COLO668 (cell line): ENCODE measurements around the gene BORCS5.
A peak's percentile ranks its signal among the peaks of the same experiment; 100 is the strongest.

ENCODE experiments used
- DNase-seq: peaks from one replicate; lab custom pipeline; 2025; ENCODE audit not compliant: unreplicated experiment; lab: John Stamatoyannopoulos, UW

Gene BORCS5

DNA sequence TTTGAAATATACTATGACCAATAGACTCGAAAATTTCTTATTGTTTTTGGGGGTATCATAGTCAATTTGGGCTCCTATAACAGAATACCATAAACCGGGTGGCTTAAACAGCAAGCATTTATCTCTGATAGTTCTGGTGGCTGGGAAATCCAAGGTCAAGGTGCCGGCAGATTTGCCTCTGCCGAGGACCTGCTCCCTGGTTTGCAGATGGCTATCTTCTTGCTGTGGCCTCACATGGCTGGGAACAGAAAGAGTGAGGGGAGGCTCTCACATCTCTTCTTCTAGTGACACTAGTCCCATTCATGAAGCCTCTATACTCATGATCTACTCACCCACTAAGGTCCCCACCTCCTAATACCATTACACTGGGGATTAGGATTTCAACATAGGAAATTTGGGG is 70.7 kb downstream of the BORCS5 start:
- no peak for DNase-seq

DNA sequence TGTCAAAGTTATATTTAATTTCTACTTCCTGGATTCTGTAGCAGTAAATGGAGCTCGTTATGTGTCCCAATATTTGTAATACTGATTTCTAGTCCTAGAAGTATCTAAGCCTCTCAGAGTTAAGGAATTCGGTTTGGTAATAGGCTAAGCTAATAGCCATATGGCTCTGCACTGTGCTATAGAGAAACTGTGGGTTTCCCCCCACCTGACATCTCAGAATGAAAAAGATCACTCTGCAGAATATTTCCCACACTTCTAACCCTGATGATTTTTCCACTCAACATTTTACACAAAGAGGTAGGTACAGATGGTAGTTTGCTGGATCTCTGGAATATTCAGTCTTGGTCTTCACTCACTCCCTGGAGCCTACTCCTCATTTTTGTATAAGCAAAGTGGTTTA is 71.2 kb downstream of the BORCS5 start:
- no peak for DNase-seq

DNA sequence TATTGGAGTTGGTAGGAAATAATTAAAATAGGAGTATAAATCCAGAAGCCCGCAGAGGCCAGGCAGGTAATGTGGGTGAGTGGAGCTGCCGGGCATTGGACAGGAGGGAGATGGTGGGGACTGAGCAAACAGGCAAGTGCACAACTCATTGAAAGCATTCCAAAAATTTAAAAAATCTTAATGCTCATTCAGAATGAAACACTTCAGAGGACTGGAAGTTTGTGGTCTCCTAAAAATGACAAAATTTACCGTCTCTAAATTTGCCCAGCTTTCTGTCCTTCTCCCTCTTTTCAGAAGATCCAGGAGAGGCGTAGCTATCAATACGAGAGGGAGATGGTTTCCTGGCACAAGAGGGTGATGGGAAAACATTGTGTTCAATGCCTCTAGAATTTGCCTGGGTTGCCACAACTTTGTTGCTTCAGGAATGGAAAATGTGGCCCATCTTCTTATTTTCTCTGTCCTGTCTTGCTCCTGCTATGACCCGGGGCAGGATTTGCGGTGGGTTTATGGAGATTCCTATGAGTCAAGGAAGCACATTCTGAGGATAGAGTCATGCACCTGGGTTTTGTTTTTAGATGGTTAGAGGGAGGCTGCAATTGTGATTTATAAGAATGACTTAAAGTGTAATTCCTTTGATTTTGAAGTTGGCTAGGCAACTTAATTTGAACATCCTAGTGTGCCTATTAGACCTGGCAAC is 72.2 kb downstream of the BORCS5 start:
- DNase-seq = no peak

DNA sequence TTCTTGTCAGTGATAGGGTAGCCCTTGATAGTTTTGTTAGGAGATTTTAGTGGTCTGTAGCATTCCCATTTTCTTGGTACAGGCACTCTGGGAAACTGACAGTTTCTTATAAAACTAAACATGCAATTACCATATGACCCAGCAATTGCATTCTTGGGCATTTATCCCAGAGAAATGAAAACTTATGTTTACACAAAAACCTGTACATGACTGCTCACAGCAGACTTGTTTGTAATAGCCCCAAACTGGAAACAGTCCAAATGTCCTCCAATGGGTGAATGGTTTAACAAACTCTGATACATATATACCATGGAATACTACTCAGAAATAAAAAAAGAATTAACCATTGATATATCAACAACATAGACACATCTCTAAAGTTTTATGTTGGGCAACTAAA is 75.5 kb downstream of the BORCS5 start:
- DNase-seq = no peak

DNA sequence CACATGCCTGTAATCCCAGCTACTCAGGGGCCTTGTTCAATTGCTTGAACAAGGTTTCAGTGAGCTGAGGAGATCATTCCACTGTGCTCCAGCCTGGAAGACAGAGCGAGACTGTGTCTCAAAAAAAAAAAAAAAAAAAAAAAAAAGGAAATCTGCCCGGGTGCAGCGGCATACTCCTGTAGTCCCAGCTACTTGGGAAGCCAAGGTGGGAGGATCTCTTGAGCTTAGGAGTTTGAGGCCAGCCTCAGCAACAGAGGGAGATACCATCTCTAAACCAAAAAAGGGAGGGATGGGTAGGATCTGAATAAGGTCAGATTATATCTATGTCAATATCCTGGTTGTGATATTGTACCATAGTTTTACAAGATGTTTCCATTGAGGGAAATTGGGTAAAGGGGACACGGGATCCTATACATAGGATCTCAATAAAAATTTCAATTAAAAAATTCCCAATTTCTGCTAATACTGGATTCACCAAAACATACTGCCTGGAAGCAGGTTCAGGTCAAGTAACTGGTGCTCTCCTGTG is 76.4 kb downstream of the BORCS5 start:
- DNase-seq = no peak

GRCh38 chr12:12436831-12437345 is 80.0 kb downstream of the BORCS5 start:
- no peak for DNase-seq

- no peak for DNase-seq
Measured at GRCh38 chr12:12439636-12440035, 82.8 kb downstream of the BORCS5 start.

DNA sequence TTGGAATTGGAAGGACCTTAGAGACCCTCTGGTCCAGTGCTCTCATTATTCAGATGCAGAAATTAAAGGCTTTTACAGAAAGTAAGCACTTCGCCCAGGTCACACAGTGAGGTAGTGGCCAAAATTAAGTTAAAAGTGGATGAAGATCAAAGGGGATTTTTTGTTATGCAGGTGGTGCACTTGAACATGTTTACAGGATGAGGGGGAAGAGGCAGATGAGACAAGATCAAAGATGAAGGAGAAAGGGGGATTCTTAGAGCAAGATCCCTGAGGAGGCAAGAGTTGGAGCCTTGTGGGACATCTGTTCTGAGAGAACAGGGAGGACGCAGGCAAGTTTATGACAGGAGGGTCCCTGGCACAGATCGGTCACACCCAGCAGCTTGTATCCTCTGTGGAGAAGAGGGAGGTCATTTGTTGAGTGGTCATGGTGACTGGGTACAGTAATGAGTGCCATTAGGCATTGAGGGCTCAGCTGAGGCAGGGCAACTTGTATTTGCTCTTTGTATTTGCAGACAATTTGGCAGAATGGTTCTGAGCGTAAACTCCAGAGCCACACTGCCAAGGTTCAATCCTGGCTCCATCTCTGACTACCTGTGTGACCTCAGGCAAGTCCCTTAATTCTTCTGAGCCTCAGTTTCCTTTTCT is 84.0 kb downstream of the BORCS5 start:
- DNase-seq = peak; percentile 26

GRCh38 chr12:12441429-12441807 is 84.5 kb downstream of the BORCS5 start:
- DNase-seq = no peak

GRCh38 chr12:12441843-12442461 is 85.1 kb downstream of the BORCS5 start:
- no peak for DNase-seq

DNA sequence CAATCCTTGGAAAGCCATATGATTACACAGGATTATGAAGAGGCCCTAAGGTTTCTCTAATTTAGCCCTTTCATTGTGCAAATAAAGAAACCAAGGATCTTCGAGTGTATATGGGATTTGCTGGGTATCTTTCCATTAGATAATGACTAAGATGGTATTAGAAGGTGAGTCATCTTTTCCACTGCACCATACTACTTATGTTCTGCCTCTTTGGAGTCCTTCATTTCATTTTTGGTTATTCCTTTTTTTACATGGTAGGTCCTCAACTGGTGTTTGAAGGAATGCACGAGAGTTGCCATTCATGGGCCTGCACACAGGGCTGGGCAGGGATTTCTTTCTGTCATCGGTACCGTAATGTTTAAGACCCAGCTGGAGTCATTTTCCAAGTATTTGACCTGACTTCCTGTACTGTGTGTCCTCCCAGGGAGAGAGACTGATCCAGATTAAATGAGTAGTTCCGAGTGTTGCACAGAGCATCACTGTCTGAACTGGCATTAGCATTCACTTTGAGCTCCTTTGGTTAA is 85.7 kb downstream of the BORCS5 start:
- no peak for DNase-seq

DNA sequence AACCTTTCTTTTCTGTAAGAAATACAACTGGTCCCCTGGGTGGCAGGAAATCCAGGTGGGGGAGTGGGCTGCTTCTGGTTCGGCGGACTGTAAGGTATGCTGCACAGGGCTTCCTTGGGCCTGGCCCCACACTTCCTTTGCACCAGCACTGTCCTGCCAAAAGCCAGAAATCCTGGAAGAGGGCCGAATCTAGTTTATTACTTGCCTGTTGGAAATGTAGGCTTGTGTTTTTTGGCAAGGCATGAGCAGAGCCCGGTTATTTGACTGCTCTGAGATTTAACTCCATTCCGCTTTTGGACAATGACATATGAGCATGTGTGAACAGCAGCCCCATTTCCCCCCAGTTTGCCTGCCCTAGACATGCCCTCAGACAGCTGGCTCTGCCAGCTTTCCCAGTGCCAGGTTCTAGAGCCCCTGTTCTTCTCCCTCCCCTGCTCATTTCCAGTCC is 86.6 kb downstream of the BORCS5 start:
- DNase-seq = no peak

- no peak for DNase-seq
Measured at GRCh38 chr12:12445165-12445881, 88.4 kb downstream of the BORCS5 start.

DNA sequence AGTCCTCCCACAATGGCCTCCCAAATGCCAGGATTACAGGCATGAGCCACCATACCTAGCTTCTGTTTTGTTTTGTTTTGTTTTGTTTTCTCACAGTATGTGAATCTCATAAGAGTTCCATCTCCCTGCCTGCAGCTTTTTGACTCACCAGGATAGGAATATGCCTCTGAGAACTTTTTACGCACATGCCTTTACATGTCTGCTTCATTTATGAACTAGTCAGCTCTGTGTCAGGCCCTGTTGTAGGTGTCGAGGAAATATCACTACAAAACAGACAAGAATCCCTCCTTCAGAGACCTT is 89.0 kb downstream of the BORCS5 start:
- DNase-seq = no peak

DNA sequence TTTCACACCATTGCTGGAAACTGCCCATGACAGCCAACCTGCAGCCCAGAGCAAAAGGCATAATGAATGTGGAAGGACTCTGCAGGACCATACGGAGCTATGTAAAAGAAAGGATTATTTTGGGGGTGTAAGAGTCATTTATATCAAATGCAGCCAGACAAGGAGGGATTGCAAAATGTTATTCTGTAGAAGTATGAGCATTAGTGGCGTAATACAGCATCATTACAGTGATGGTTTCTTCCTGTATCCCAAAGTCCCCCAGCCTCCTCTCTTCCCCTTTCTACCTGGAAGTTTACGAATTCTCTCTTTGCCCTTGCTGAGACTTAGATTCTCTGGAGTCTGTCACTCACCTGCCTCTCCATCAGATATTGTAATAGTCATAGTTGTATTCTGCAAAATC is 89.9 kb downstream of the BORCS5 start:
- DNase-seq = no peak

DNA sequence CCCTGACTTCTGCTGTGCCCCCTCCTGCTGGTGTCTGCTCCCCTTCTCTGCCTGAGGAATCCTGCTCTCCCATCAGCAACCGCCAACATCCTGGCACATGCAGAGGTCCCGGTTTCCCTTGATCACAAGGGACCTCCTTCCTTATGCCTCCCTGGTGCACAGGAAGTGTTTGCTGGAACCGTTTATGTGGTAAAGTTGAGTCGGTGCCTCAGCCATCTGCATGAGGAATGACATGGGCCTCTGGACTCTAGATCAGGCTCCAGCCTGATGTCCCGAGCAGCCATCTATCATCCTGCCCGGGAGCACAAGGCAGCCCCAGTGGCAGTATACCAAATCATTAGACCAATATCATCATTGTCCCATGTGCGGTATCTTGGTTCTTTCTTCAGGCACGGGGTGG is 90.4 kb downstream of the BORCS5 start:
- DNase-seq = no peak

DNA sequence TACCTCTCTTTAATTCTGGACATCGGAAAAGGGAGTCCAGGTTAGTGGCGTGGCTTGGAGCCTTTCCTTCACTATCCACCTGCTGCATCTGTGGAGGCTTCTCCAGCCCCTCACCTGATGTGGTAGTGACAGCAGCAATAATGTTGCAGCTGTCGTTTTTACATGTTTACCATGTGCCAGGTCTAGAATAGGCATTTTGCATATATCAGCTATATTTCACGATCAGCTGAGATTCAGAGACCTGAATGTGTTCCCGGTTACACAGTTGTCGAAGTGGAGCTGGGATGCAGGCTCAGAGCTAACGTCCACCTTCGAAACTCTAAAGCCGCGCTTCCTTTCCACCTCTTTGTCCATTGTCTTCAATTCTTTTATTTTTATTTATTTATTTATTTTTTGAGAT is 91.0 kb downstream of the BORCS5 start:
- no peak for DNase-seq

- DNase-seq = no peak
Measured at GRCh38 chr12:12449533-12450025, 92.7 kb downstream of the BORCS5 start.

DNA sequence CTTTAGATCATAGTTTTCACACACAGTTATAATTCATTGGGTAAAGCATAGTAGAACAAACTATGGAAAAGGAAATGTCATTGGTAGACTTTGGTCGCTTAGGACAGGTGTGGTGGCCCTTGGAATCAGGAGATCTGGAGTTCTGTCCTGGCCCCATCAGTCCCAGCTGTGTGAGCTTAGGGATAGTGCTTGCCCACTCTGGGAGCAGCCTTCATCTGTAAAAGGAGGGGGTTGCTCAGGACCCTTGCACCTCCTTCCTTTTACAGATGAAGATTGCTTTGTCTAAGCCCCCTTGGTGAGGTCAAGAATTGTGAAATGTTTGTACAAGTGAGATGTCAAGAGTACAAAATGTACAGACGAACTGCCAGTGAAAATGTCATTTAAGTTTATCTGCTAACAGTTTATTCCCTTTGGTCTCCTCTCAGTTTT is 93.2 kb downstream of the BORCS5 start:
- DNase-seq = no peak

DNA sequence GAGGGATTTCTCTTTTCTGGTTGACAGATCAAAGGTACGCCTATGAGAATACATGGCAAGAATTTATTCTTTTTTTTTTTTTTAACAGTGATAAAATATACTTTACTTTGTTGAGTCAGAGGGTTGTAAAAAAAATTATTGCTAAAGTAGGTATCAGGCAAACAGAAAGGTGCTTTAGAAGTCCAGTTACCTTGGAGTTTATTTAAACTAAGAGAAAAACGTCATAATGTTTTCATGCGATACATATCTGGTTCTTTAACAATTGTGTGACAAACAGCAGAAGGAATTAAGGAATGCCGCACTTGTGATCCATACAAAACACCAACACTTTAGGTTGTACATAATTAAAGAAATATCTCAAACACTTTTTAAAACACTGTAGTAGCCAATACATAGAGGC is 94.2 kb downstream of the BORCS5 start:
- DNase-seq = no peak

DNA sequence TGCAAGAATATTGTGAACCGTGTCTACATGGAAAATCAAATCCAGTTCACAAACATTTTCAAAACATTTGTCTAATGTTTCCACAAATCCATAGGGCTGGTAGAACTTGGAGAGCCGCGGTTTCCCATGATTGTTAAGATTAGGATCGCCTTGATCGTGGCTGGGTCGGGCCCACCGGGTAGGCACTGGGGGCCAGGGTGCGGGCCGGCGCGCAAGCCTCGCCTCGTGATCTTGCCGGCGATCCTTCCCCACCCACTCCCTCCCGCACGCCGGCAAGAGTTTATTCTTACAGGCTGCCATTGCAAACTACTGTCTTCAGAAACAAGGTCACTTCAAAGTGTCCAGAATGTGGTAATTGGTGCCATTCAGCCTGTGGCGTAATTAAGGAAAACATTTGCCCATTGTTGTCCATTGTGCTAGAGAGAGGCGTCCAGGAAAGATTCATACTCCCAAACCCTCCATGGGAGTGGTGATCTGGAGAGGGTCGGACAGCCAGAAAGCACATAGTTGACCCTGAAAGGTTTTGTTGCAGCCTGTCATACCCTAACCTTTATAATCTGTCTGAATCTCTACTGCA is 95.5 kb downstream of the BORCS5 start:
- DNase-seq = no peak
